Neural cell (in vitro differentiated cells): Measurements from ENCODE around the gene CKM. TPM values are rescaled to one million over a fixed set of nuclear protein-coding genes. Genes with fewer than 3 reads are reported as not detected.

Source experiments
- H2AFZ ChIP-seq: fragments of 200-600, 300-800 bp; sonication (generic), shearing (Covaris generic); 2 replicates; pipeline ENCODE4 v1.6.0; 2014; ENCODE audit warnings: low read depth, mild to moderate bottlenecking, antibody characterized with exemption, low read length, moderate library complexity
- H3F3A ChIP-seq: fragments of 200-600 bp; shearing (Covaris generic); 2 replicates; pipeline ENCODE4 v1.6.1; 2016; ENCODE audit warnings: mild to moderate bottlenecking, moderate library complexity, mixed read lengths, antibody characterized with exemption, low read length; ENCODE audit not compliant: insufficient read depth, poor library complexity, severe bottlenecking
- H3K27ac ChIP-seq: fragments of 200-600, 300-800 bp; sonication (generic), shearing (Covaris generic); 2 replicates; pipeline ENCODE4 v1.5.1; 2014; ENCODE audit warnings: mild to moderate bottlenecking, low read length, moderate library complexity
- H3K27me3 ChIP-seq: fragments of 300-800, 200-600 bp; sonication (generic), shearing (Covaris generic); 2 replicates; pipeline ENCODE4 v1.6.0; 2014; ENCODE audit warnings: mild to moderate bottlenecking, low read depth, low read length, moderate library complexity; ENCODE audit not compliant: insufficient read depth
- H3K36me3 ChIP-seq: fragments of 300-800, 200-600 bp; sonication (generic), shearing (Covaris generic); 2 replicates; pipeline ENCODE4 v1.5.1; 2014; ENCODE audit warnings: mild to moderate bottlenecking, antibody characterized with exemption, low read length, moderate library complexity; ENCODE audit not compliant: insufficient read depth
- H3K4me2 ChIP-seq: fragments of 300-800, 200-600 bp; sonication (generic), shearing (Covaris generic); 2 replicates; pipeline ENCODE4 v1.6.0; 2014; ENCODE audit warnings: mild to moderate bottlenecking, low read length
- H3K4me3 ChIP-seq: fragments of 300-800, 200-600 bp; sonication (generic), shearing (Covaris generic); 2 replicates; pipeline ENCODE4 v1.5.1; 2014; ENCODE audit warnings: mild to moderate bottlenecking, low read length, moderate library complexity
- H3K79me2 ChIP-seq: fragments of 200-600 bp; shearing (Covaris generic); replicated peaks from 2 replicates; pipeline ENCODE4 v1.6.0; 2014; ENCODE audit warnings: mild to moderate bottlenecking, low read length, moderate library complexity; ENCODE audit not compliant: insufficient read depth
- H3K9ac ChIP-seq: fragments of 300-800, 200-600 bp; sonication (generic), shearing (Covaris generic); 2 replicates; pipeline ENCODE4 v1.6.1; 2016; ENCODE audit warnings: mild to moderate bottlenecking, low read length, mixed read lengths
- H3K9me2 ChIP-seq: fragments of 200-600 bp; shearing (Covaris generic); 2 replicates; pipeline ENCODE4 v1.6.1; 2016; ENCODE audit warnings: mild to moderate bottlenecking, low read length, mixed read lengths; ENCODE audit not compliant: insufficient read depth
- H3K9me3 ChIP-seq: fragments of 200-600, 300-800 bp; sonication (generic), shearing (Covaris generic); 2 replicates; pipeline ENCODE4 v1.6.1; 2016; ENCODE audit warnings: mild to moderate bottlenecking, mixed run types, low read length, moderate library complexity, mixed read lengths
- H4K20me1 ChIP-seq: fragments of 200-600 bp; shearing (Covaris generic); 2 replicates; pipeline ENCODE4 v1.6.1; 2016; ENCODE audit warnings: mild to moderate bottlenecking, mixed run types; ENCODE audit not compliant: insufficient read depth
- CTCF ChIP-seq: fragments of 450-650 bp; IDR thresholded peaks from 2 replicates; pipeline ENCODE4 v1.5.1; 2014; ENCODE audit warnings: antibody characterized with exemption, mild to moderate bottlenecking, moderate library complexity; ENCODE audit not compliant: poor library complexity, severe bottlenecking
- EP300 ChIP-seq: fragments of 450-650 bp; conservative IDR thresholded peaks from 2 replicates; pipeline ENCODE4 v1.6.1; 2014; ENCODE audit warnings: antibody characterized with exemption, mild to moderate bottlenecking, moderate library complexity; ENCODE audit not compliant: poor library complexity, severe bottlenecking
- EZH2 ChIP-seq: fragments of 200-600, 300-800 bp; shearing (Covaris generic), sonication (generic); IDR thresholded peaks from 2 replicates; pipeline ENCODE4 v1.6.1; 2014; ENCODE audit warnings: antibody characterized with exemption, low read length, borderline replicate concordance, mild to moderate bottlenecking; ENCODE audit not compliant: insufficient read depth, poor library complexity, severe bottlenecking
- MXI1 ChIP-seq: fragments of 450-650 bp; conservative IDR thresholded peaks from 2 replicates; pipeline ENCODE4 v1.6.1; 2014; ENCODE audit warnings: antibody characterized with exemption, mild to moderate bottlenecking; ENCODE audit not compliant: poor library complexity, severe bottlenecking
- POLR2AphosphoS5 ChIP-seq: IDR thresholded peaks from 2 replicates; pipeline ENCODE4 v1.6.1; 2012
- RAD21 ChIP-seq: fragments of 450-650 bp; conservative IDR thresholded peaks from 2 replicates; pipeline ENCODE4 v1.6.1; 2014; ENCODE audit warnings: antibody characterized with exemption, mild to moderate bottlenecking, moderate library complexity
- REST ChIP-seq: IDR thresholded peaks from 2 replicates; pipeline ENCODE4 v1.6.1; 2012; ENCODE audit warnings: borderline replicate concordance
- SMC3 ChIP-seq: fragments of 450-650 bp; conservative IDR thresholded peaks from 2 replicates; pipeline ENCODE4 v1.6.1; 2014; ENCODE audit warnings: antibody characterized with exemption, mild to moderate bottlenecking, moderate library complexity; ENCODE audit not compliant: poor library complexity
- TAF1 ChIP-seq: IDR thresholded peaks from 2 replicates; pipeline ENCODE4 v1.6.1; 2012; ENCODE audit warnings: low read depth
- polyA plus RNA-seq: library from polyadenylated mRNA; depleted of rRNA; stranded (reverse); fragments of >200 nt; gene quantifications from 2 replicates; pipeline ENCODE4 v1.2.3, GENCODE V29; 2014

Gene CKM
- polyA plus RNA-seq, 1 donor from 2014 or later: 0.14 TPM

DNA sequence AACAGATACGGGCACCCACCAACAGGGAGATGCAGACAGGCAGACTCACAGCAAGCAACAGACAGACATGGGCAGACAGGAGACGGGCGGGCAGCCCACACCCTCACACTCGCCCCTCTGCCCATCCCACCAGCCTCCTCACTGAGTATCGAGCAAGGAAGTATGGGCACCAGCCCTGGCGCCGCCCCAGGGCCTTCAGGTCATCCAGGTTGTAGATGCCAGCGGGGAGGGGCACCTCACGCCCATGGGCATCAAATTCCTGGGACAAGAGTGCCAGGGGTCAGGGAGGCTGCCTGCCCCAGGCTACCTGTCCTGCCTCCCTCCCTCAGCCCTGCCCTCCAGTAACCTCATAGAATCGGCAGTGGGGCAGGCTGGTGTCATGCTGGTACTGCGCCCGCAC, 42.0 kb upstream of the CKM start:
- Histone ChIP-seq H3K36me3 (no peaks in the 10 kb centered on the region), H4K20me1 (no peaks in the 10 kb centered on the region), H3K9me2 (no peaks in the 10 kb centered on the region), H3K4me2 (no peak overlapping the region), H3F3A (no peaks in the 10 kb centered on the region), H3K4me3 (no peak overlapping the region), H3K9me3 (no peaks in the 10 kb centered on the region), H3K79me2 (peaks cover 4% of the 10 kb centered on the region), H2AFZ (no peak overlapping the region), H3K27me3 (no peaks in the 10 kb centered on the region), H3K27ac (no peak overlapping the region), H3K9ac (no peak overlapping the region)
- TF ChIP-seq SMC3: no peak
- TF ChIP-seq EP300: no peak
- no peak for TF ChIP-seq POLR2AphosphoS5
- TF ChIP-seq RAD21: no peak
- TF ChIP-seq EZH2: no peak
- TF ChIP-seq TAF1: no peak
- no peak for TF ChIP-seq MXI1
- TF ChIP-seq CTCF: no peak
- no peak for TF ChIP-seq REST

GRCh38 chr19:45363861-45364459, 41.3 kb upstream of the CKM start:
- Histone ChIP-seq H3K4me3 (no peak overlapping the region), H4K20me1 (no peaks in the 10 kb centered on the region)

More at GRCh38 chr19:45363861-45364459, 41.3 kb upstream of the CKM start:
- no peak overlapping the region for H2AFZ ChIP-seq
- H3K79me2 ChIP-seq: no peaks in the 10 kb centered on the region
- TF ChIP-seq REST (no peak), MXI1 (no peak), EZH2 (no peak), RAD21 (no peak), SMC3 (no peak), EP300 (no peak), CTCF (no peak), POLR2AphosphoS5 (no peak), TAF1 (no peak)
- no peaks in the 10 kb centered on the region for H3K27me3 ChIP-seq
- H3K9me2 ChIP-seq: no peaks in the 10 kb centered on the region
- no peak overlapping the region for H3K4me2 ChIP-seq
- H3K9ac ChIP-seq: no peak overlapping the region
- no peak overlapping the region for H3K27ac ChIP-seq
- H3K9me3 ChIP-seq: no peaks in the 10 kb centered on the region
- H3K36me3 ChIP-seq: no peaks in the 10 kb centered on the region
- H3F3A ChIP-seq: no peaks in the 10 kb centered on the region
